NB4 (cell line): ENCODE measurements around the gene RGS11.

ENCODE experiments used
- MYC ChIP-seq: IDR thresholded peaks from 2 replicates; pipeline ENCODE4 v1.6.1; 2011; ENCODE audit warnings: low read depth, low read length
- POLR2A ChIP-seq: IDR thresholded peaks from 2 replicates; pipeline ENCODE4 v1.6.1; 2011; ENCODE audit warnings: mild to moderate bottlenecking; ENCODE audit not compliant: insufficient read length; ENCODE audit errors: extremely low read depth
- TF ChIP-seq, protein P1 (sequence below): IDR thresholded peaks from one replicate; pipeline ENCODE4 v1.5.1; 2012; ENCODE audit warnings: low read depth, low read length

DNA sequence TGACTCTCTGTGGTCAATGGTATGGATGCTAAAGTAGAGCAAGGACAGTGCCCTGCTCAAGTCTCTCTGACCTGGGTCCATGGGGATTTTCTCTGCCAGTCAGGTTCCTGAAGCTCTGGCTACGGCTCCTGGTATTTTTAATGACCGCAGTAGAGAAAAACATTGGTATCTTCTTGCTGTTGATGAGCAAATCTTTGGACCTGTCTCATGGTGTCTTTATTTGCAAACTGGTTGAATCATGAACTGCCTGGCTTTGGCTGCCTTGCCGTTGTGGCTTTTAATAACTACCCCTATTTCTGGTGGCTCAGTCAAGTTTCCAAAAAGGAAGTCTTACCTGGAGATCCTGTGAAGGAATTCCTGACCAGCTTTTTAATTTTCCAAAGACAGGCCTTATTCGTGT, 32.4 kb downstream of the RGS11 start:
- TF ChIP-seq, protein P1, sequence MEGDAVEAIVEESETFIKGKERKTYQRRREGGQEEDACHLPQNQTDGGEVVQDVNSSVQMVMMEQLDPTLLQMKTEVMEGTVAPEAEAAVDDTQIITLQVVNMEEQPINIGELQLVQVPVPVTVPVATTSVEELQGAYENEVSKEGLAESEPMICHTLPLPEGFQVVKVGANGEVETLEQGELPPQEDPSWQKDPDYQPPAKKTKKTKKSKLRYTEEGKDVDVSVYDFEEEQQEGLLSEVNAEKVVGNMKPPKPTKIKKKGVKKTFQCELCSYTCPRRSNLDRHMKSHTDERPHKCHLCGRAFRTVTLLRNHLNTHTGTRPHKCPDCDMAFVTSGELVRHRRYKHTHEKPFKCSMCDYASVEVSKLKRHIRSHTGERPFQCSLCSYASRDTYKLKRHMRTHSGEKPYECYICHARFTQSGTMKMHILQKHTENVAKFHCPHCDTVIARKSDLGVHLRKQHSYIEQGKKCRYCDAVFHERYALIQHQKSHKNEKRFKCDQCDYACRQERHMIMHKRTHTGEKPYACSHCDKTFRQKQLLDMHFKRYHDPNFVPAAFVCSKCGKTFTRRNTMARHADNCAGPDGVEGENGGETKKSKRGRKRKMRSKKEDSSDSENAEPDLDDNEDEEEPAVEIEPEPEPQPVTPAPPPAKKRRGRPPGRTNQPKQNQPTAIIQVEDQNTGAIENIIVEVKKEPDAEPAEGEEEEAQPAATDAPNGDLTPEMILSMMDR, result no peak
- TF ChIP-seq POLR2A (no peak), MYC (no peak)
